ENCODE measurements around the gene USP13. TPM values are rescaled to one million over a fixed set of nuclear protein-coding genes. Genes with fewer than 3 reads are reported as not detected.
A peak's percentile ranks its signal among the peaks of the same experiment; 100 is the strongest.

USP13 gene
- total RNA-seq, 1 donor from 2014 or later, result 37.5 TPM

- DNase-seq (ENCODE audit: low read depth in 2 of 2), result no peak
Measured at GRCh38 chr3:179791793-179792192, 139.0 kb downstream of the USP13 start.

DNA sequence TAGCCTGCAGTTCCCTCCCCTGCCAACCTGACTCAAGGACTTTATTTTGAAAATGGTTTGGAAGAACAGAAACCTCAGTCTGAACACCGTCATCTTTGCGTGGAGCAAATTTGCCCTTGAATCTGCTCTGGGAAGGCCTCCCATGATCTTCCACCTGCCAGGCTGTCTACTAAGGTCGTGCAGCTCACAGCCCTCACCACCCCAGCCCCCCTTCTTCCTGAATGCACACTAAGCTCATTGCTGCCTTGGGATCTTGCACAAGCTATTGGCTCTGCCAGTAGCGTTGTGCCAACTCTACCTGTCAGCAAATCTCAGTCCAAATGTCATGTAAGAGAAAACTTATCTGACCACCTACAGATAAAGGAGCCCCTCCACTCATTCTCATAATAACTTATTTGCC, 141.5 kb downstream of the USP13 start:
- no peak for DNase-seq (ENCODE audit: low read depth in 2 of 2)

GRCh38 chr3:179796421-179796820, 143.6 kb downstream of the USP13 start:
- DNase-seq (ENCODE audit: low read depth in 2 of 2), result no peak

GRCh38 chr3:179797192-179797591, 144.4 kb downstream of the USP13 start:
- no peak for DNase-seq (ENCODE audit: low read depth in 2 of 2)

- no peak for DNase-seq (ENCODE audit: low read depth in 2 of 2)
Measured at GRCh38 chr3:179801263-179801662, 148.4 kb downstream of the USP13 start.

DNA sequence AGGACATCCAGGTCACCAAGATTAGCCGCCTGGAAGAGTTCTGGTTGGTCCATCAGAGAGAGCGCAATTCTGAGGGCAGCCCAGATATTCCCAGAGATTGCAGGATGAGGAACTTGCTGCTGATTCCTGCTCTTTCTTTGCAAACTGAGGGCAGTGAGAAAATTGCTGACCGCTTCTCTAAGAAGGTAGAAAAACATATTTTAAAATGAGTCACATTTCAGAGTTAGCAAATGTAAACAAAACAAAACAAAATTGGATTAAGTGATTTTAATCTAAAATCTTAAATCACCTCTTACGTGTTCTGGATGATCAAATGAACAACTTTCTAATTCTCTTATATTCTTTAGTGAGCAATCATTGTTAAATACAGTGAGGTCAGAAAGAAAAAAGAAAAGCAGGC, 149.0 kb downstream of the USP13 start:
- DNase-seq (ENCODE audit: low read depth in 2 of 2), result no peak

DNA sequence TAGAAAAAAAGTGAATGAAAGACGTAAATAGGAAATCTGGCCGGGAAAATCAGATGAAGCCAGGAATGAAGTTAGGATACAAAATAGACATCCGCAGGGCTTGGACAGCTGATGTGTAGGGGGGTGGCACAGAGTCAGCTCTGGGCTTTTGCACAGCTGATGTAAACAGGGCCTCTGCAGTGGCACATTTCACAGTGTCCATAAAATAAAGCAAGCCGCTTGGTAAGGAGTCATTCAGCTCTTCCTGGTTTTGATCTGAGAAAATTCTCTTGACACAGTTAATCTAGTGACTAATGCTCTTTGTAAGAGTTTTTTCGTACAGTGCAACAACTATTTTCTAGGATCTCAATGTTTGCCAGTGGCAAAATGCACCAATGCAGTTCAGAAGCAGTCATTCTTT, 153.3 kb downstream of the USP13 start:
- peak in 1 of 2 donors; percentile 58 for DNase-seq (ENCODE audit: low read depth in 2 of 2)

- no peak for DNase-seq (ENCODE audit: low read depth in 2 of 2)
Measured at GRCh38 chr3:179807588-179807987, 154.7 kb downstream of the USP13 start.

DNA sequence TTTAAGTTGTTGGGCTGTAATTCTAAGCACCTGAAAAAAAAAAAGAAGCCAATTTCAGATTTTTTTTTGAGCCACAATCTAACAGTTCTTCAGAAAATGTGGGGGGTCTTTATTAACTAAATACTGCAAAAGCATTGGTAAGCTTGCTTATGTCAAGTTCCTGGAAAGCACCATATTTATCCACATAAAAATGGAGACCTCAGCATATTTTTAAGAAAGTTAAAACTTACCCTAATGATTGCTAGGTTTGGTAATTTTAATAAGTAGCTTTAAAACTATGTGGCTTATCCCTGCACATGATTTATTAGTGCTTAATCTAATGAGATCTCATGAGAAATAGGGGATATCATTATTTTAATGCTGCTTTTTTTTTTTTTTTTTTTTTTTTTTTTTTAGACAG, 156.8 kb downstream of the USP13 start:
- DNase-seq (ENCODE audit: low read depth in 2 of 2), result no peak

GRCh38 chr3:179811321-179812095, 158.7 kb downstream of the USP13 start:
- DNase-seq (ENCODE audit: low read depth in 2 of 2), result peak; percentile 54 to 74

DNA sequence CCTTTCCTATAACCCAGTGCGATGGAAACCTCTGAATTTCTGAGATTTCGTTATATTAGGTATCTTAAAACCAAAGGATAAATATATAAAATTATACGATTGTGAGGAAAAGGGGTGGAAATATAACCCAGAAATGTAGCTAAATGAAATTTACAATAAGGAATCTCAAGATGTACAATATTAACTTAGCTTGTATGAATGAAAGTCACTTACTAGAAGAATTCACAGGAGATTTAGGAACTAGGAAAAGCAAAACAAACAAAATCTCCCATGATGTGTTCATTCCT, 159.2 kb downstream of the USP13 start:
- DNase-seq (ENCODE audit: low read depth in 2 of 2), result no peak

GRCh38 chr3:179819379-179819778, 166.5 kb downstream of the USP13 start:
- peak in 1 of 2 donors; percentile 26 for DNase-seq (ENCODE audit: low read depth in 2 of 2)

DNA sequence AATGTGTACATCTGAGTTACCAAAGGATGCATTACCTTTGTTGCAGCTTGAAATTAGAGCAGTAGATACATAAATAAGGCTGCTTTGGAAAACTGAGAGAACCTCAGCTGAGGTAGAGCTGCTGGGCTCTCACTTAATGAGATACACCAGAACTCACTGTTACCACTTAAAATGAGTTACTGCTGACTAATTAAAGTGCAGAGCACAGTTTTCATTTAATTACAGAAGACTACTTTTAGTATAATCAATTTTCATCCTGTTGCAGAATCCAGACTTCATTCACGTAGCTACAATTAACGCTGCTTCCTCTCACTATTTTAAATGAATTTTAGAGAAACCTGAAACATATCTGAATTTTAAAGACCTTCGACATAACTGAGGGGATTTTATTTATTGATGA, 169.5 kb downstream of the USP13 start:
- no peak for DNase-seq (ENCODE audit: low read depth in 2 of 2)

GRCh38 chr3:179825527-179826246, 172.8 kb downstream of the USP13 start:
- DNase-seq (ENCODE audit: low read depth in 2 of 2), result no peak

- no peak for DNase-seq (ENCODE audit: low read depth in 2 of 2)
Measured at GRCh38 chr3:179826247-179826637, 173.4 kb downstream of the USP13 start.

GRCh38 chr3:179828738-179829137, 175.9 kb downstream of the USP13 start:
- DNase-seq (ENCODE audit: low read depth in 2 of 2), result no peak

DNA sequence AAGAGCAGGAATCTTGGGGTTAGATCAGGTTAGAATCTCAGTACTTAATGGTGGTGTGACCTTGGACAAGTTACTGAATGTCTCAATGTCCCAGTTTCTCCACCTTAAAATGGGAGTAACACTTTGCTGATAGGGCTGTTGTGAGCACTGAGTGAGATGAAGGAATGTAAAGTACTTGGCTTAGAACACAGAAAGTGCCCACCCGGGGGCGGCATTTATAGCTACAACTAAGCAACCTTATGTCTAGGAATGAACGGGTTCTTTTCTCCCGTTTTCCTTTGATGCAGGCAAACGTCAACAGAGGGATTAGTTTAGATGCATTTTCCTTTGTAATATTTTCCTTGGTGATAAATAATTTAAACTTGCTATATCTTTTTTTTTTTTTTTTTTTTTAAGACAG, 176.6 kb downstream of the USP13 start:
- DNase-seq (ENCODE audit: low read depth in 2 of 2), result no peak

GRCh38 chr3:179832333-179832854, 179.6 kb downstream of the USP13 start:
- DNase-seq (ENCODE audit: low read depth in 2 of 2), result no peak

DNA sequence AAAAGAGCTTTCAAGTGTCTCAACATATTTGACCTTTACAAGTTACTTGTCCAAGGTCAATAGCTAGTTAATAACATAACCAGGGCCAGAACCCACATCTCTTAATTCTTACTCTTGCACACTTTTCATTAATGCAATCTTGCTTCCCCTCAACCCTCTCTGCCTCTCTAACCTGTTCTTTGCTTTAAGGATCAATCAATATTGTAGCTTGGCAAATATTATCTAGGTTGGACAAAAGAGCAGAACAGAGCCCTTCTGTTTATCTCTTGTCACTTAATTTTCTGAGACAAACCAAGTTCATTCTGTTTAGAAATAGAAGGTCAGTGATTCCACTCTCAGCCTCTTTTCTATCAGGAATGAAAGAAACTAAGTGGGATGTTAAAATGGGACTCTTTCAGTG, 180.5 kb downstream of the USP13 start:
- DNase-seq (ENCODE audit: low read depth in 2 of 2), result no peak

DNA sequence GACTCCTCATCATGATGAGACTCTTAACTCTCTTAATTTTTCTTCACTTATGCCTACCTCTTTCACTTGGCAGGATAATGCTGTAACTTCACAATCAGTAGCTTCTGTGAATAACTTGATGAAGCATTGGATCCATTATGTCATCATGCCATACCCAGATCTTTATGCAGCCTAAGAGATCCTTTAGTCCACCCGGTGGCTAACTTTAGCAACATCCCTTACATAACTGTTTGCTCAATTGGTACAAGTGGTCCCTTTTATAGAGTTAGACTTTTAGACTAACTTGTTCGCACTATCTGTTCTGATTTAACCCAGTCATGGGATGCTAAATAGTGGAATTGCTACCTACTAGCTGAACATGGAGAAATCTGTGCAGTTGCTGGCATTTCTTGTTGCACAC, 184.5 kb downstream of the USP13 start:
- peak; percentile 7 to 39 for DNase-seq (ENCODE audit: low read depth in 2 of 2)

All from lung microvascular endothelial cell (primary cell).